Kidney (tissue), 22 donors: ENCODE measurements around the gene WDR17. TPM values are rescaled to one million over a fixed set of nuclear protein-coding genes. Genes with fewer than 3 reads are reported as not detected.

Experiments used
- DNase-seq, 5 donors: peaks; one replicate each; pipeline ENCODE4 v3.0.0-alpha.2; 2013 to 2020
- FAIRE-seq: peaks from 2 replicates; lab custom pipeline; 2012; peaks lifted over from hg19 to GRCh38; lab: Jason Lieb, UNC
- H3K27ac ChIP-seq, 2 donors: one replicate each; pipeline ENCODE4 v1.7.0; 2013; ENCODE audit warnings: low read depth in 2 of 2, low read length in 2 of 2, inconsistent platforms in 1 of 2
- H3K27me3 ChIP-seq: one replicate; pipeline ENCODE4 v1.7.1; 2013; ENCODE audit warnings: low read length, inconsistent platforms; ENCODE audit not compliant: control insufficient read depth, insufficient read depth
- H3K36me3 ChIP-seq, 3 donors: one replicate each; pipeline versions ENCODE4 v1.7.0 to v1.7.1; 2013; ENCODE audit warnings: low read length in 3 of 3, control low read depth in 1 of 3, inconsistent platforms in 1 of 3; ENCODE audit not compliant: insufficient read depth in 3 of 3, control insufficient read depth in 2 of 3
- H3K4me1 ChIP-seq, 3 donors: one replicate each; pipeline versions ENCODE4 v1.7.0 to v1.7.1; 2013; ENCODE audit warnings: low read length in 3 of 3, inconsistent platforms in 1 of 3, low read depth in 1 of 3; ENCODE audit not compliant: control insufficient read depth in 2 of 3, insufficient read depth in 2 of 3
- H3K4me3 ChIP-seq, 3 donors: one replicate each; pipeline versions ENCODE4 v1.7.0 to v1.8.1; 2013; ENCODE audit warnings: low read length in 3 of 3, control low read depth in 1 of 3, inconsistent platforms in 1 of 3
- H3K9ac ChIP-seq, 3 donors: one replicate each; pipeline versions ENCODE4 v1.7.0 to v1.7.1; 2013; ENCODE audit warnings: low read length in 3 of 3, control low read depth in 1 of 3, inconsistent platforms in 1 of 3
- H3K9me3 ChIP-seq, 3 donors: one replicate each; pipeline versions ENCODE4 v1.7.0 to v1.7.1; 2013; ENCODE audit warnings: low read length in 3 of 3, control low read depth in 1 of 3, inconsistent platforms in 1 of 3; ENCODE audit not compliant: control insufficient read depth in 2 of 3, insufficient read depth in 1 of 3
- intact Hi-C: fragments of 100-400 bp; cut with DNase I; formaldehyde crosslinking; loops from one replicate; pipeline ENCODE4 v1.11.1; 2022
- long read RNA-seq, 10 donors: library from polyadenylated mRNA in 1 of 10; unstranded in 1 of 10; transcript quantifications; one replicate each; pipeline ENCODE4 v2.0.0 and lab custom pipeline, GENCODE V29; 2021 to 2026
- polyA plus RNA-seq: library from polyadenylated mRNA; stranded (reverse); fragments of 350-450 nt; fragmentation: Illumina TruSeq; extraction: RNeasy Lipid Tissue Mini Kit (QIAGEN cat#74804); gene quantifications from one replicate; pipeline ENCODE4 v1.2.3, GENCODE V29; 2014; ENCODE audit warnings: low read depth, low replicate concordance; ENCODE audit not compliant: insufficient read depth
- total RNA-seq: library from RNA; stranded (reverse); fragmentation: NEBNext Ultra II Directional; extraction: Animal tissue kit (Norgen Biotek cat#: 25700); gene quantifications from one replicate; pipeline ENCODE4 v1.2.1, GENCODE V29; 2021
- TF ChIP-seq, protein P1 (sequence below): IDR thresholded peaks from 3 replicates; pipeline ENCODE4 v1.5.1; 2012; ENCODE audit warnings: mild to moderate bottlenecking, moderate library complexity, borderline replicate concordance; ENCODE audit not compliant: insufficient read depth; ENCODE audit errors: extremely low read depth
- donor health status: control.
- donor health status: control.
- donor health status: control.
- donor health status: control.
- donor health status: control.
- donor health status: DM: yes; HTN: yes; CAD: no.
- donor health status: Normal renal cell carcinoma (clear cell type).

The WDR17 gene
- total RNA-seq: 6.4 TPM
- polyA plus RNA-seq: 1.4 TPM
- long read RNA-seq, donor 1: 0 reads
- long read RNA-seq, donor 2, full-length matches to known transcripts: 1 of 1 reads
- long read RNA-seq, donor 2, partial matches to known transcripts: 0 of 1 reads
- long read RNA-seq, donor 2, other reads (novel, unspliced or antisense): 0 of 1 reads
- long read RNA-seq, donor 3: 0 reads
- long read RNA-seq, donor 4: 0 reads
- long read RNA-seq, donor 5: 0 reads
- long read RNA-seq, donor 6: 0 reads
- long read RNA-seq, donor 7, partial matches to known transcripts: 0 of 1 reads
- long read RNA-seq, donor 7, other reads (novel, unspliced or antisense): 1 of 1 reads
- long read RNA-seq, donor 8: 0 reads
- long read RNA-seq, donor 9: 0 reads
- long read RNA-seq, donor 10: 0 reads

DNA sequence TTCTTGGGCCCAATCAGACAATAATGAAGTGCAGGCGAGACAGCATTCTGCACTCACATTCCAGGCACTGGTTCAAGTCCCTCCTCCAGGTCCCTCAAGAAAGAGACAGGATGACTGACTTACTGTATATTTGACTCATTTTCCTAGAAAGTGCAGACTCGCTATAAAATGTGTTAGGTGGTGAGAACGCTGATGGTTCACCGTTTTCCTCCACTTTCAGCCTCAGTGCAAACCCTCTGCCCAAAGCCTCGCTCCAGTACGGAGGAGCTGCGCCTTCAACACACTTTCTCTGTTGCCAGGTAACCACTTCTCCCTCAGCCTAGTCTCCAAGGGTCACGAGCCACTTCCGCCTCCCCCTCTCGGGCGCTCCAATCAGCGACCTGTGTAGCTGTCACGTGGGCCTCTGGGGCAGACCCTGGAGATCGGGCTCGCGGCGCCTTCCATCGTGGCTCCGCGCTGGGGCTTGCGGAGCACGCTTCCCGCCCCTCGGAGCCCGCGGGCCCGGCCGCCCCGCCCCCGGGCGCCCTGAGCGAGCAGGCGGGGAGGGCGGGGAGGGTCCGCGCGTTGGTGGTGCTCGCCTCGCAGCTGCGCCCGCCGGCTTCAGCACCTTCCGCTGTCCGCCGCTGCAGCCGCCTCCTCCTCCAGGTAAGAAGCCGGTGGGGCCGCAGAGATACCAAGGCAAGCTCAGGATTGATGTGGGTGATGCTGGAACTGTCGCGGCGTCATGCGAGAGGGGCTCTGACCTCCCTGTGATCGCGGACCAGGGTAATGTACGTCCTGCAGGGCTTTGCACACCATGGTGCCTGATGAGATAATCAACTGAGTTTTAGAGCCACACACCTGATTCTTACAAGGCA is at the start of gene WDR17:
WDR17 (plus strand) TSS at position 407 of the 857 bp plus-strand sequence. CDS start 45,740 bp downstream, outside the sequence.
- FAIRE-seq (no peak), DNase-seq (peak; percentile 95 to 97 (median 95))
- Histone ChIP-seq H3K4me3 (peak within 1 kb of the TSS; percentile 79 to 98 (median 86)), H3K27ac (no peak within 1 kb of the TSS), H3K9ac (peak within 1 kb of the TSS; percentile 60 to 76 (median 62)), H3K9me3 (no peaks in the 10 kb centered on the region), H3K27me3 (no peaks in the 10 kb centered on the region), H3K36me3 (no peaks in the 10 kb centered on the region), H3K4me1 (peaks cover 0 to 2% (median 0%) of the 10 kb centered on the region in 3 donors)
- intact Hi-C loops: no loop called here
- TF ChIP-seq, protein P1, sequence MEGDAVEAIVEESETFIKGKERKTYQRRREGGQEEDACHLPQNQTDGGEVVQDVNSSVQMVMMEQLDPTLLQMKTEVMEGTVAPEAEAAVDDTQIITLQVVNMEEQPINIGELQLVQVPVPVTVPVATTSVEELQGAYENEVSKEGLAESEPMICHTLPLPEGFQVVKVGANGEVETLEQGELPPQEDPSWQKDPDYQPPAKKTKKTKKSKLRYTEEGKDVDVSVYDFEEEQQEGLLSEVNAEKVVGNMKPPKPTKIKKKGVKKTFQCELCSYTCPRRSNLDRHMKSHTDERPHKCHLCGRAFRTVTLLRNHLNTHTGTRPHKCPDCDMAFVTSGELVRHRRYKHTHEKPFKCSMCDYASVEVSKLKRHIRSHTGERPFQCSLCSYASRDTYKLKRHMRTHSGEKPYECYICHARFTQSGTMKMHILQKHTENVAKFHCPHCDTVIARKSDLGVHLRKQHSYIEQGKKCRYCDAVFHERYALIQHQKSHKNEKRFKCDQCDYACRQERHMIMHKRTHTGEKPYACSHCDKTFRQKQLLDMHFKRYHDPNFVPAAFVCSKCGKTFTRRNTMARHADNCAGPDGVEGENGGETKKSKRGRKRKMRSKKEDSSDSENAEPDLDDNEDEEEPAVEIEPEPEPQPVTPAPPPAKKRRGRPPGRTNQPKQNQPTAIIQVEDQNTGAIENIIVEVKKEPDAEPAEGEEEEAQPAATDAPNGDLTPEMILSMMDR: no peak

DNA sequence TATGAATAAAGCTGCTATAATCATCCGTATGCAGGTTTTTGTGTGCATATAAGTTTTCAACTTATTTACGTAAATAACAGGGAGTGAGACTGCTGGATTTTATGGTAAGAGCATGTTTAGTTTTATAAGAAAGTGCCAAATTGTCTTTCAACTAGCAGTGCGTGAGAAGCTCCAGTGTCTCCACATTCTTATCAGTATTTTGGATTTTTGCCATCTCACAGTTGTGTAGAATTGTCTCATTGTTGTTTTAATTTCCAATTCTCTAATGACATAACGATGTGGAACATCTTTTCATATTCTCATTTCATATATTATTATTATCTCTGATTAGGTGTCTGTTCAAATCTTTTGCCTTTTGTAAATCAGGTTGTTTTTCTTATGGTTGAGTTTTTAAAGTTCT is 49.0 kb upstream of the WDR17 start:
- H3K9ac ChIP-seq: no peak overlapping the region
- TF ChIP-seq, protein P1: no peak
- H3K27me3 ChIP-seq: no peaks in the 10 kb centered on the region
- no peaks in the 10 kb centered on the region for H3K9me3 ChIP-seq
- no peak overlapping the region for H3K27ac ChIP-seq
- no peak overlapping the region for H3K4me3 ChIP-seq
- intact Hi-C loops: no loop called here
- FAIRE-seq: peak; percentile 76
- H3K36me3 ChIP-seq: no peaks in the 10 kb centered on the region
- no peaks in the 10 kb centered on the region for H3K4me1 ChIP-seq
- no peak for DNase-seq

GRCh38 chr4:176020481-176021085 is 45.1 kb upstream of the WDR17 start:
- DNase-seq (no peak), FAIRE-seq (no peak)
- H3K27ac ChIP-seq: no peak overlapping the region
- intact Hi-C loops: no loop called here
- H3K4me3 ChIP-seq: no peak overlapping the region
- H3K36me3 ChIP-seq: no peaks in the 10 kb centered on the region
- no peaks in the 10 kb centered on the region for H3K27me3 ChIP-seq
- TF ChIP-seq, protein P1: no peak
- H3K4me1 ChIP-seq: no peaks in the 10 kb centered on the region
- H3K9me3 ChIP-seq: no peaks in the 10 kb centered on the region
- H3K9ac ChIP-seq: no peak overlapping the region
